HG02981 (cell line): ENCODE data around the gene GBP3.
A peak's percentile ranks its signal among the peaks of the same experiment; 100 is the strongest.
"Not testable (repeated sequence)": the region's sequence is repeated elsewhere in the genome, so short reads cannot be mapped to it uniquely, and the experiment has no call there.

Experiments
- ATAC-seq: cut with Tn5 transposase; IDR thresholded peaks from one replicate; pipeline ENCODE4 v1.9.1; 2021; ENCODE audit warnings: mild to moderate bottlenecking, moderate library complexity; ENCODE audit not compliant: unreplicated experiment

The GBP3 gene

GRCh38 chr1:89041119-89041641 is 18.5 kb upstream of the GBP3 start:
- ATAC-seq: peak; percentile 88

GRCh38 chr1:89040315-89040626 is 17.6 kb upstream of the GBP3 start:
- no peak for ATAC-seq

GRCh38 chr1:89037186-89037585 is 14.5 kb upstream of the GBP3 start:
- no peak for ATAC-seq

GRCh38 chr1:89035080-89035479 is 12.4 kb upstream of the GBP3 start:
- no peak for ATAC-seq

GRCh38 chr1:89034004-89034403 is 11.3 kb upstream of the GBP3 start:
- ATAC-seq: not testable (repeated sequence)

- not testable (repeated sequence) for ATAC-seq
Observed at GRCh38 chr1:89029051-89029450, 6.4 kb upstream of the GBP3 start.

- ATAC-seq: no peak
Observed at GRCh38 chr1:89025928-89026327, 3.3 kb upstream of the GBP3 start.

- ATAC-seq: peak; percentile 11
Observed at GRCh38 chr1:89023026-89023425, 360 bp upstream of the GBP3 start.

- ATAC-seq: not testable (repeated sequence)
Observed at GRCh38 chr1:89018318-89018717, 4.3 kb downstream of the GBP3 start.

GRCh38 chr1:89008511-89008910 is 14.2 kb downstream of the GBP3 start:
- ATAC-seq: no peak

GRCh38 chr1:89005286-89006151 is 17.1 kb downstream of the GBP3 start:
- no peak for ATAC-seq

- not testable (repeated sequence) for ATAC-seq
Observed at GRCh38 chr1:89002176-89002575, 20.5 kb downstream of the GBP3 start.

- no peak for ATAC-seq
Observed at GRCh38 chr1:89001510-89001909, 21.2 kb downstream of the GBP3 start.

GRCh38 chr1:88998716-88999115 is 23.9 kb downstream of the GBP3 start:
- peak; percentile 77 for ATAC-seq

GRCh38 chr1:88990426-88990825 is 32.2 kb downstream of the GBP3 start:
- ATAC-seq: no peak

GRCh38 chr1:88985692-88986091 is 37.0 kb downstream of the GBP3 start:
- ATAC-seq: no peak

- ATAC-seq: no peak
Observed at GRCh38 chr1:88985032-88985431, 37.6 kb downstream of the GBP3 start.

GRCh38 chr1:88984569-88984968 is 38.1 kb downstream of the GBP3 start:
- no peak for ATAC-seq

- peak; percentile 43 for ATAC-seq
Observed at GRCh38 chr1:88983791-88984559, 38.7 kb downstream of the GBP3 start.

GRCh38 chr1:88982055-88982454 is 40.6 kb downstream of the GBP3 start:
- ATAC-seq: no peak

GRCh38 chr1:88981506-88981905 is 41.2 kb downstream of the GBP3 start:
- ATAC-seq: not testable (repeated sequence)

- ATAC-seq: no peak
Observed at GRCh38 chr1:88980870-88981269, 41.8 kb downstream of the GBP3 start.
